ENCODE results near the gene BFSP1. TPM values are rescaled to one million over a fixed set of nuclear protein-coding genes. Genes with fewer than 3 reads are reported as not detected.

The BFSP1 gene
- total RNA-seq, 1 donor from 2014 or later: 9.6 TPM

DNA sequence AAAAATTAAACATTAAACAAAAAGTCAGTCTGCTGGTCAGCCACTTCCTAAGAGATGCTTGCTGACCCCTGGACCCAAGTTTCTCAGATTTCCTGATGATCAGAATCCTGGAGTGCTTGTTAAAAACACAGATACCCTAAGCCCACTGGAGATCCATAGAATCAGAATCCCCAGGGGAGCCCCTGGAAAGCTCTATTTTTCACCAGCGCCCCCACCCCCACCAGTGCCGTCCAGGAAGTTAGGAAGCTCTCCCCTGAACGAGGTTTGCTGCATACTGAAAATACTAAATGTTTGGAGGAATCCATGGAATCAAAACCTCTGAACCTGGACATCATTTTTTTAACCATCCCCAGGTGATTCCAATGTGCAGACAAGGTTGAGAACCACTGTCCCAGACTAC is 69.2 kb downstream of the BFSP1 start:
- H3K36me3 Mint-ChIP-seq (ENCODE audit: low read depth): no peaks in the 10 kb centered on the region
- H3K4me3 Mint-ChIP-seq (ENCODE audit: unreplicated experiment): no peak overlapping the region
- no peaks in the 10 kb centered on the region for H3K4me1 Mint-ChIP-seq (ENCODE audit: low read depth)
- H3K27ac Mint-ChIP-seq (ENCODE audit: unreplicated experiment): no peak overlapping the region
- peaks cover 5% of the 10 kb centered on the region for H3K9me3 Mint-ChIP-seq (ENCODE audit: low read depth)
- DNase-seq (ENCODE audit: low spot score): no peak
- peaks cover 13% of the 10 kb centered on the region for H3K27me3 Mint-ChIP-seq (ENCODE audit: low read depth)
- TF ChIP-seq, protein P1, sequence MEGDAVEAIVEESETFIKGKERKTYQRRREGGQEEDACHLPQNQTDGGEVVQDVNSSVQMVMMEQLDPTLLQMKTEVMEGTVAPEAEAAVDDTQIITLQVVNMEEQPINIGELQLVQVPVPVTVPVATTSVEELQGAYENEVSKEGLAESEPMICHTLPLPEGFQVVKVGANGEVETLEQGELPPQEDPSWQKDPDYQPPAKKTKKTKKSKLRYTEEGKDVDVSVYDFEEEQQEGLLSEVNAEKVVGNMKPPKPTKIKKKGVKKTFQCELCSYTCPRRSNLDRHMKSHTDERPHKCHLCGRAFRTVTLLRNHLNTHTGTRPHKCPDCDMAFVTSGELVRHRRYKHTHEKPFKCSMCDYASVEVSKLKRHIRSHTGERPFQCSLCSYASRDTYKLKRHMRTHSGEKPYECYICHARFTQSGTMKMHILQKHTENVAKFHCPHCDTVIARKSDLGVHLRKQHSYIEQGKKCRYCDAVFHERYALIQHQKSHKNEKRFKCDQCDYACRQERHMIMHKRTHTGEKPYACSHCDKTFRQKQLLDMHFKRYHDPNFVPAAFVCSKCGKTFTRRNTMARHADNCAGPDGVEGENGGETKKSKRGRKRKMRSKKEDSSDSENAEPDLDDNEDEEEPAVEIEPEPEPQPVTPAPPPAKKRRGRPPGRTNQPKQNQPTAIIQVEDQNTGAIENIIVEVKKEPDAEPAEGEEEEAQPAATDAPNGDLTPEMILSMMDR (IDR thresholded peaks at IDR 0.05): no peak

DNA sequence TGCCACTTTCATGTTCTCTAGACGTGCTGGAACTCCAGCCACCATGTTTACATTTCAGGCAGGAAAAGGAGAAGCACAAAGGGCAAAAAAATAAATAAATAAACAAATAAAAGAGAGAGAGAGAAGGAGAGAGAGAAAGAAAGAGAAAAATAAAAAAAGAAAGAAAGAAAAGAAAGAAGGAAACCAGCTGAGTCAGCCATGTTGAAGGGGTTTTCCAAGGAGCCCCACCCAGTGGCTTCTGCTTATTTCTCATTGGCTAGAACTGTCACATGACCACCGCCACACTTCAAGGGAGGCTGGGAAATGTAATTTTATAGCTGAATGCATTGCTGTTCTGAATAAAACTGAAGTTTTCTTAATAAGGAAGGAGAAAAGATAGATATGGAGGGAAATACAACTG is 71.1 kb downstream of the BFSP1 start:
- Mint-ChIP-seq H3K4me1 (ENCODE audit: low read depth) (no peaks in the 10 kb centered on the region), H3K36me3 (ENCODE audit: low read depth) (no peaks in the 10 kb centered on the region), H3K27me3 (ENCODE audit: low read depth) (peaks cover 15% of the 10 kb centered on the region), H3K9me3 (ENCODE audit: low read depth) (peaks cover 4% of the 10 kb centered on the region), H3K4me3 (ENCODE audit: unreplicated experiment) (no peak overlapping the region), H3K27ac (ENCODE audit: unreplicated experiment) (no peak overlapping the region)
- TF ChIP-seq, protein P1 (IDR thresholded peaks at IDR 0.05): no peak
- DNase-seq (ENCODE audit: low spot score): no peak

DNA sequence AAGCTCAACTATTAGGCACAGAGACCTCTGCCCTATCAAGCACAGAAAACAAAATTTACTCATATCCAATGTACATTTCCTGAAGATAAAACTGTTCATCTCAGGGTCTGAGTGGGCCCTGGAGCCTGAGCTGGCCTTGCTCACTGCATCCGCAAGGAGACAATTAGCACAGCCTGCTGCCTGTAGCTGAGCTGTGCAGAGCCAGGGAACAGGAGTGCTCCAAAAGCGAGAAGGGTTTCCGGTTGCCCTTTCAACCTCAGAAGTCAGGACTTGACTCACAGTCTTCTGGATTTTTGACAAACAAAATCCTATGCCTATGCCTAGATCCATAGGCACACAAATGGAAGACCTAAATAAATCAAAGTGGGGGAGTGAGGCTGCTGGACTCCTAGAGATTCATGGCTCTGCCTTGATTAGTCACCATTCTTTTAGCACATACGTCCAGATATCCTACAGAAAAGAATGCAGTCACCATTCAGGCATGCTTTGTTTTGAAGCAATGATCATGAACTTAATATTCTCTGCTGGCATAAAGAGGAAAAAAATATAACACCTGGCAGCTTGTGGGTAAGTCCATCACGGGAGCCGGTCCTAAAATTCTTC is 73.5 kb downstream of the BFSP1 start:
- no peaks in the 10 kb centered on the region for H3K9me3 Mint-ChIP-seq (ENCODE audit: low read depth)
- no peak for DNase-seq (ENCODE audit: low spot score)
- no peak overlapping the region for H3K27ac Mint-ChIP-seq (ENCODE audit: unreplicated experiment)

DNA sequence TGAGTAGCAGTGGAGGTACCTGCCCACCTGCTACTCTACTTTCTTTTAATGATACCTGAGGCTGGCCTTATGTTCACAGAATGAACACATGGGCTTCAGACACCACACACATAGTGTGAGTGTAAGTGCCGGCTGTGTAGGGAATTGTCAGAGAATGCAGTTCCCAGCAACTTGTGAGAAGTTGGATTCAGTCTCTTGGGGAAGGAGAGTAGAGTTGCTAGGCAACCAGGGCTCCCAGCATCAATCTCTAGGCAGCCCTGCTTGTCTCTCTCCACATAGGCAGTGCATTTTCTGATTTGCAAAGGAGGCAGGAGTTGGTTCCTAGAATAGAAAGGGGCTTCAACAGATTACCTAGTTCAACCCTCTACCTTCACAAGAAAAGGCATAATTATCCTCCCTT is 74.1 kb downstream of the BFSP1 start:
- H3K9me3 Mint-ChIP-seq (ENCODE audit: low read depth): no peaks in the 10 kb centered on the region
- DNase-seq (ENCODE audit: low spot score): no peak
- H3K36me3 Mint-ChIP-seq (ENCODE audit: low read depth): no peaks in the 10 kb centered on the region
- H3K27ac Mint-ChIP-seq (ENCODE audit: unreplicated experiment): no peak overlapping the region
- H3K27me3 Mint-ChIP-seq (ENCODE audit: low read depth): peaks cover 35% of the 10 kb centered on the region
- H3K4me1 Mint-ChIP-seq (ENCODE audit: low read depth): no peaks in the 10 kb centered on the region
- H3K4me3 Mint-ChIP-seq (ENCODE audit: unreplicated experiment): no peak overlapping the region
- TF ChIP-seq, protein P1 (IDR thresholded peaks at IDR 0.05): no peak

More for the DNA sequence above, 73.5 kb downstream of the BFSP1 start:
- no peaks in the 10 kb centered on the region for H3K4me1 Mint-ChIP-seq (ENCODE audit: low read depth)
- H3K27me3 Mint-ChIP-seq (ENCODE audit: low read depth): peaks cover 32% of the 10 kb centered on the region
- no peaks in the 10 kb centered on the region for H3K36me3 Mint-ChIP-seq (ENCODE audit: low read depth)
- TF ChIP-seq, protein P1 (IDR thresholded peaks at IDR 0.05): no peak
- H3K4me3 Mint-ChIP-seq (ENCODE audit: unreplicated experiment): no peak overlapping the region

DNA sequence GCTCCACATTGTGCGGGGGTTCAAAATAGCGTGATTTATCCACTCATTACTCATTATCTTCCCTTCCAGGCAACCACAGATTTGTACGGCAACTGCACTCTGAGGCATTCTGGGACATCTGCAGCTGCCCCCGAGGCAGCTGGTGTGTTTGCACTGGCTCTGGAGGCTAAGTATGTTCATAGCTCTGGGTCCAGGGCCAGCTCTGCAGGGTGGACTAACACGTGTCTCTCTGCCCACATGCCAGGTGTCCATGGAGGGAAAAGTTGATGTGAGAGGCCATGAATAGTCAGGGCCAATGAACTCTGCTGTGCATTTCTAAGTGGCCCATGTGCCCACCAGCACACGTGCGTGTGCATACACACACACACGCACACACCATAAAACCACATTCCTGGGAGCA is 74.9 kb downstream of the BFSP1 start:
- TF ChIP-seq, protein P1 (IDR thresholded peaks at IDR 0.05): no peak
- peaks cover 38% of the 10 kb centered on the region for H3K27me3 Mint-ChIP-seq (ENCODE audit: low read depth)
- DNase-seq (ENCODE audit: low spot score): no peak
- H3K4me3 Mint-ChIP-seq (ENCODE audit: unreplicated experiment): no peak overlapping the region
- no peak overlapping the region for H3K27ac Mint-ChIP-seq (ENCODE audit: unreplicated experiment)
- no peaks in the 10 kb centered on the region for H3K4me1 Mint-ChIP-seq (ENCODE audit: low read depth)
- H3K9me3 Mint-ChIP-seq (ENCODE audit: low read depth): no peaks in the 10 kb centered on the region
- H3K36me3 Mint-ChIP-seq (ENCODE audit: low read depth): no peaks in the 10 kb centered on the region
